Ectodermal cell (in vitro differentiated cells): ENCODE data around the gene RIC3.

ENCODE experiments used
- H3K27ac ChIP-seq: 2 replicates; pipeline ENCODE4 v1.7.0; 2013; ENCODE audit warnings: mild to moderate bottlenecking, low read depth, low read length; ENCODE audit not compliant: insufficient read depth, poor library complexity, severe bottlenecking
- H3K27me3 ChIP-seq: 2 replicates; pipeline ENCODE4 v1.7.0; 2013; ENCODE audit warnings: mild to moderate bottlenecking, low read length; ENCODE audit not compliant: insufficient read depth, control insufficient read depth, poor library complexity, severe bottlenecking
- H3K36me3 ChIP-seq: one replicate; pipeline ENCODE4 v1.7.0; 2013; ENCODE audit warnings: low read length; ENCODE audit not compliant: control insufficient read depth, insufficient read depth
- H3K4me1 ChIP-seq: one replicate; pipeline ENCODE4 v1.7.0; 2013; ENCODE audit warnings: low read length; ENCODE audit not compliant: control insufficient read depth, insufficient read depth
- H3K4me3 ChIP-seq: 2 replicates; pipeline ENCODE4 v1.7.0; 2013; ENCODE audit warnings: low read depth, low read length, control low read depth; ENCODE audit not compliant: insufficient read depth
- H3K9me3 ChIP-seq: 2 replicates; pipeline ENCODE4 v1.7.0; 2013; ENCODE audit warnings: mild to moderate bottlenecking, low read length, moderate library complexity; ENCODE audit not compliant: control insufficient read depth
- WGBS, 2 experiments: methylation state at CpG; one replicate each; pipeline ENCODE4 v1.1.7; 2013; ENCODE audit warnings: missing lambda C conversion rate in 2 of 2; 5-methylcytosine and 5-hydroxymethylcytosine counted together

The RIC3 gene

GRCh38 chr11:8070417-8071115 is 98.3 kb downstream of the RIC3 start:
- H3K27ac ChIP-seq = no peak overlapping the region
- no peaks in the 10 kb centered on the region for H3K36me3 ChIP-seq
- peaks cover 19% of the 10 kb centered on the region for H3K27me3 ChIP-seq
- H3K4me1 ChIP-seq = peaks cover 17% of the 10 kb centered on the region
- no peaks in the 10 kb centered on the region for H3K9me3 ChIP-seq
- WGBS, 2 experiments = 56 to 65% methylated on average over 3 of the region's 3 CpGs
- no peak overlapping the region for H3K4me3 ChIP-seq

GRCh38 chr11:8069771-8070170 is 99.1 kb downstream of the RIC3 start:
- peaks cover 19% of the 10 kb centered on the region for H3K27me3 ChIP-seq
- H3K27ac ChIP-seq = no peak overlapping the region
- H3K36me3 ChIP-seq = no peaks in the 10 kb centered on the region
- WGBS, 2 experiments = 93 to 94% methylated on average over 8 of the region's 8 CpGs
- no peak overlapping the region for H3K4me3 ChIP-seq
- H3K4me1 ChIP-seq = peaks cover 17% of the 10 kb centered on the region
- H3K9me3 ChIP-seq = no peaks in the 10 kb centered on the region

GRCh38 chr11:8068605-8069221 is 100.1 kb downstream of the RIC3 start:
- peaks cover 13% of the 10 kb centered on the region for H3K27me3 ChIP-seq
- WGBS, 2 experiments = 82 to 83% methylated on average over 15 of the region's 15 CpGs
- H3K4me1 ChIP-seq = peaks cover 17% of the 10 kb centered on the region
- no peaks in the 10 kb centered on the region for H3K36me3 ChIP-seq
- no peak overlapping the region for H3K4me3 ChIP-seq
- no peak overlapping the region for H3K27ac ChIP-seq
- no peaks in the 10 kb centered on the region for H3K9me3 ChIP-seq

- Histone ChIP-seq H3K27ac (no peak overlapping the region), H3K27me3 (peaks cover 9% of the 10 kb centered on the region), H3K4me3 (no peak overlapping the region), H3K36me3 (no peaks in the 10 kb centered on the region), H3K4me1 (peaks cover 11% of the 10 kb centered on the region), H3K9me3 (no peaks in the 10 kb centered on the region)
- whole genome bisulfite sequencing, 2 experiments = 82% methylated on average over 13 of the region's 13 CpGs
These were observed 100.8 kb downstream of the RIC3 start for GRCh38 chr11:8067929-8068575.

GRCh38 chr11:8067567-8067928 is 101.3 kb downstream of the RIC3 start:
- no peak overlapping the region for H3K4me3 ChIP-seq
- no peak overlapping the region for H3K27ac ChIP-seq
- H3K4me1 ChIP-seq = peaks cover 6% of the 10 kb centered on the region
- no peaks in the 10 kb centered on the region for H3K36me3 ChIP-seq
- WGBS, 2 experiments = 88 to 90% methylated on average over 4 of the region's 4 CpGs
- no peaks in the 10 kb centered on the region for H3K9me3 ChIP-seq
- H3K27me3 ChIP-seq = peaks cover 9% of the 10 kb centered on the region

GRCh38 chr11:8066911-8067455 is 101.8 kb downstream of the RIC3 start:
- Histone ChIP-seq H3K27ac (no peak overlapping the region), H3K27me3 (peaks cover 6% of the 10 kb centered on the region), H3K9me3 (no peaks in the 10 kb centered on the region), H3K36me3 (no peaks in the 10 kb centered on the region), H3K4me3 (no peak overlapping the region), H3K4me1 (peaks cover under 1% of the 10 kb centered on the region)
- 80 to 81% methylated on average over 10 of the region's 10 CpGs for WGBS, 2 experiments

- no peaks in the 10 kb centered on the region for H3K27me3 ChIP-seq
- WGBS, 2 experiments = 91% methylated on average over 17 of the region's 17 CpGs
- H3K36me3 ChIP-seq = no peaks in the 10 kb centered on the region
- H3K4me1 ChIP-seq = no peaks in the 10 kb centered on the region
- no peak overlapping the region for H3K27ac ChIP-seq
- no peak overlapping the region for H3K4me3 ChIP-seq
- H3K9me3 ChIP-seq = no peaks in the 10 kb centered on the region
These were observed 102.6 kb downstream of the RIC3 start for GRCh38 chr11:8066036-8066910.

- no peaks in the 10 kb centered on the region for H3K27me3 ChIP-seq
- H3K36me3 ChIP-seq = no peaks in the 10 kb centered on the region
- no peak overlapping the region for H3K4me3 ChIP-seq
- H3K9me3 ChIP-seq = no peaks in the 10 kb centered on the region
- no peak overlapping the region for H3K27ac ChIP-seq
- H3K4me1 ChIP-seq = no peaks in the 10 kb centered on the region
- WGBS, 2 experiments = 82 to 91% methylated on average over 2 of the region's 2 CpGs
These were observed 103.8 kb downstream of the RIC3 start for GRCh38 chr11:8065031-8065430.

GRCh38 chr11:8063324-8063723 is 105.5 kb downstream of the RIC3 start:
- WGBS, 2 experiments = 92 to 94% methylated on average over 7 of the region's 7 CpGs
- Histone ChIP-seq H3K4me1 (peaks cover 4% of the 10 kb centered on the region), H3K4me3 (no peak overlapping the region), H3K27ac (no peak overlapping the region), H3K9me3 (no peaks in the 10 kb centered on the region), H3K27me3 (no peaks in the 10 kb centered on the region), H3K36me3 (no peaks in the 10 kb centered on the region)
